Measurements from ENCODE around the gene PLAAT2. TPM values are rescaled to one million over a fixed set of nuclear protein-coding genes. Genes with fewer than 3 reads are reported as not detected.

The PLAAT2 gene
- total and polyA plus RNA-seq, 4 donors: 0.32 to 0.44 TPM; not detected in 2

DNA sequence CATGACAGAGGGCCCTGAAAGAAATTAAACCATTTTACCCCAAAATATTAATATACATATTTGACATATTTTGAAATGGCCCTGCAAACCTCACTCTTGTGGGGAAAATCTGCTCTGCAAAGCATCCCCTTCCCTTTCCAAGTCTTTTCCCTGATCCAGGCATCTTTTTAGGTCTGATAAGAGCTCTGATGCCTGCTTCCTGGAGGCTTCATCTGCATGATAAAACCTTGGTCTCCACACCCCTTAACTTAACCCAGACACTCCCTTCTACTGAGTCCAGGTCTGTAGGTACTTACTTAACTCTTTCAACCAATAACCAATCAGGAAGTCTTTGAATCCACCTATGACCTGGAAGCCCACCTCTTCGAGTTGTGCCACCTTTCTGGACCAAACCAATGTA lies 59.1 kb downstream of the PLAAT2 start:
- no peak for DNase-seq (ENCODE audit: low spot score)
- no peaks in the 10 kb centered on the region for H3K27me3 ChIP-seq (ENCODE audit: control insufficient read depth in 4 of 4, insufficient read depth in 4 of 4, low read length in 3 of 4)
- no peak overlapping the region for H3K9ac ChIP-seq (ENCODE audit: low read depth in 1 of 2, low read length in 2 of 2)
- TF ChIP-seq, protein P1, sequence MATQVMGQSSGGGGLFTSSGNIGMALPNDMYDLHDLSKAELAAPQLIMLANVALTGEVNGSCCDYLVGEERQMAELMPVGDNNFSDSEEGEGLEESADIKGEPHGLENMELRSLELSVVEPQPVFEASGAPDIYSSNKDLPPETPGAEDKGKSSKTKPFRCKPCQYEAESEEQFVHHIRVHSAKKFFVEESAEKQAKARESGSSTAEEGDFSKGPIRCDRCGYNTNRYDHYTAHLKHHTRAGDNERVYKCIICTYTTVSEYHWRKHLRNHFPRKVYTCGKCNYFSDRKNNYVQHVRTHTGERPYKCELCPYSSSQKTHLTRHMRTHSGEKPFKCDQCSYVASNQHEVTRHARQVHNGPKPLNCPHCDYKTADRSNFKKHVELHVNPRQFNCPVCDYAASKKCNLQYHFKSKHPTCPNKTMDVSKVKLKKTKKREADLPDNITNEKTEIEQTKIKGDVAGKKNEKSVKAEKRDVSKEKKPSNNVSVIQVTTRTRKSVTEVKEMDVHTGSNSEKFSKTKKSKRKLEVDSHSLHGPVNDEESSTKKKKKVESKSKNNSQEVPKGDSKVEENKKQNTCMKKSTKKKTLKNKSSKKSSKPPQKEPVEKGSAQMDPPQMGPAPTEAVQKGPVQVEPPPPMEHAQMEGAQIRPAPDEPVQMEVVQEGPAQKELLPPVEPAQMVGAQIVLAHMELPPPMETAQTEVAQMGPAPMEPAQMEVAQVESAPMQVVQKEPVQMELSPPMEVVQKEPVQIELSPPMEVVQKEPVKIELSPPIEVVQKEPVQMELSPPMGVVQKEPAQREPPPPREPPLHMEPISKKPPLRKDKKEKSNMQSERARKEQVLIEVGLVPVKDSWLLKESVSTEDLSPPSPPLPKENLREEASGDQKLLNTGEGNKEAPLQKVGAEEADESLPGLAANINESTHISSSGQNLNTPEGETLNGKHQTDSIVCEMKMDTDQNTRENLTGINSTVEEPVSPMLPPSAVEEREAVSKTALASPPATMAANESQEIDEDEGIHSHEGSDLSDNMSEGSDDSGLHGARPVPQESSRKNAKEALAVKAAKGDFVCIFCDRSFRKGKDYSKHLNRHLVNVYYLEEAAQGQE (IDR thresholded peaks at IDR 0.05): no peak
- H3K36me3 ChIP-seq (ENCODE audit: control insufficient read depth in 4 of 4, insufficient read depth in 3 of 4, low read depth in 1 of 4, low read length in 3 of 4): no peaks in the 10 kb centered on the region
- peaks cover 12 to 39% (median 29%) of the 10 kb centered on the region in 4 donors for H3K4me1 ChIP-seq (ENCODE audit: control insufficient read depth in 4 of 4, insufficient read depth in 4 of 4, low read length in 3 of 4)
- 94% methylated on average over 1 of the region's 1 CpG for WGBS
- peaks cover 0 to 4% (median 2%) of the 10 kb centered on the region in 4 donors for H3K9me3 ChIP-seq (ENCODE audit: control insufficient read depth in 4 of 4, low read length in 3 of 4)
- no peak overlapping the region for H3K4me3 ChIP-seq (ENCODE audit: low read depth in 1 of 3, low read length in 3 of 3)
- H3K27ac ChIP-seq (ENCODE audit: low read depth in 1 of 2, low read length in 2 of 2): no peak overlapping the region

DNA sequence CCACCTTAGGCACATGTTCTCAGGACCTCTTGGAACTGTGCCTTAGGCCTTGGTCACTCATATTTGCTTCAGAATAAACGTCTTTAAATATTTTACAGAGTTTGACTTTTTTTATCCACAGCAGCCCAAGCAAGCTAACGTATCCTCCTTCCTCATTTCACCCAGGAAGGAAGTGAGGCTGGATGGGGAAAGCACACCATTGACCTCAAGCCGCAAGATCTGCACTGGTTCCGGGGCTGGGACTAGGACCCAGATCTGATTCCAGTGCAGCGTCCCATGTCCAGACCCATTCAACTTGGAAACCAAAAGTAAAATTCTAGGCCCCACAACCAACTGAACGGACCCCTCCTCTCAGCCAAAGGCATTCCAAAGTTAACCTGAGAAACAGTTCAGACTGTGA lies 59.7 kb downstream of the PLAAT2 start:
- no peaks in the 10 kb centered on the region for H3K27me3 ChIP-seq (ENCODE audit: control insufficient read depth in 4 of 4, insufficient read depth in 4 of 4, low read length in 3 of 4)
- no peak overlapping the region for H3K9ac ChIP-seq (ENCODE audit: low read depth in 1 of 2, low read length in 2 of 2)
- DNase-seq (ENCODE audit: low spot score): no peak
- WGBS: 69% methylated on average over 6 of the region's 6 CpGs
- no peaks in the 10 kb centered on the region for H3K36me3 ChIP-seq (ENCODE audit: control insufficient read depth in 4 of 4, insufficient read depth in 3 of 4, low read depth in 1 of 4, low read length in 3 of 4)
- peaks cover 0 to 4% (median 2%) of the 10 kb centered on the region in 4 donors for H3K9me3 ChIP-seq (ENCODE audit: control insufficient read depth in 4 of 4, low read length in 3 of 4)
- peaks cover 12 to 39% (median 28%) of the 10 kb centered on the region in 4 donors for H3K4me1 ChIP-seq (ENCODE audit: control insufficient read depth in 4 of 4, insufficient read depth in 4 of 4, low read length in 3 of 4)
- H3K4me3 ChIP-seq (ENCODE audit: low read depth in 1 of 3, low read length in 3 of 3): no peak overlapping the region
- TF ChIP-seq FOXA2 (IDR thresholded peaks at IDR 0.05) (no peak), NR2F2 (IDR thresholded peaks at IDR 0.05) (no peak), HNF4G (IDR thresholded peaks at IDR 0.05) (no peak)
- TF ChIP-seq, protein P1 (IDR thresholded peaks at IDR 0.05): no peak
- TF ChIP-seq, protein P2, sequence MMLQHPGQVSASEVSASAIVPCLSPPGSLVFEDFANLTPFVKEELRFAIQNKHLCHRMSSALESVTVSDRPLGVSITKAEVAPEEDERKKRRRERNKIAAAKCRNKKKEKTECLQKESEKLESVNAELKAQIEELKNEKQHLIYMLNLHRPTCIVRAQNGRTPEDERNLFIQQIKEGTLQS (IDR thresholded peaks at IDR 0.05): no peak
- TF ChIP-seq, protein P3, sequence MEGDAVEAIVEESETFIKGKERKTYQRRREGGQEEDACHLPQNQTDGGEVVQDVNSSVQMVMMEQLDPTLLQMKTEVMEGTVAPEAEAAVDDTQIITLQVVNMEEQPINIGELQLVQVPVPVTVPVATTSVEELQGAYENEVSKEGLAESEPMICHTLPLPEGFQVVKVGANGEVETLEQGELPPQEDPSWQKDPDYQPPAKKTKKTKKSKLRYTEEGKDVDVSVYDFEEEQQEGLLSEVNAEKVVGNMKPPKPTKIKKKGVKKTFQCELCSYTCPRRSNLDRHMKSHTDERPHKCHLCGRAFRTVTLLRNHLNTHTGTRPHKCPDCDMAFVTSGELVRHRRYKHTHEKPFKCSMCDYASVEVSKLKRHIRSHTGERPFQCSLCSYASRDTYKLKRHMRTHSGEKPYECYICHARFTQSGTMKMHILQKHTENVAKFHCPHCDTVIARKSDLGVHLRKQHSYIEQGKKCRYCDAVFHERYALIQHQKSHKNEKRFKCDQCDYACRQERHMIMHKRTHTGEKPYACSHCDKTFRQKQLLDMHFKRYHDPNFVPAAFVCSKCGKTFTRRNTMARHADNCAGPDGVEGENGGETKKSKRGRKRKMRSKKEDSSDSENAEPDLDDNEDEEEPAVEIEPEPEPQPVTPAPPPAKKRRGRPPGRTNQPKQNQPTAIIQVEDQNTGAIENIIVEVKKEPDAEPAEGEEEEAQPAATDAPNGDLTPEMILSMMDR (IDR thresholded peaks at IDR 0.05; ENCODE audit: low read depth, low read length, missing input control): no peak
- no peak overlapping the region for H3K27ac ChIP-seq (ENCODE audit: low read depth in 1 of 2, low read length in 2 of 2)

Other genes with a start within 250 kb of the PLAAT2 start
- gene SLC22A9, start 193.6 kb downstream of the PLAAT2 start, total RNA-seq: 100 to 1,000 TPM in 1 of 2 donors, 10 to 100 TPM in 1; 25.8 to 138 TPM
- gene SLC22A9, start 193.6 kb downstream of the PLAAT2 start, polyA plus RNA-seq: 10 to 100 TPM in 1 of 2 donors, 1 to 10 TPM in 1; 10.0 to 12.0 TPM
- 1 to 10 TPM in 1 of 2 donors, not detected in 1; 1.4 TPM for gene PLAAT5, start 72.2 kb downstream of the PLAAT2 start, total RNA-seq
- gene PLAAT5, start 72.2 kb downstream of the PLAAT2 start, polyA plus RNA-seq: under 1 TPM in 1 of 2 donors, not detected in 1; 0.03 TPM
- under 1 TPM in 1 of 2 donors, not detected in 1; 0.98 TPM for gene LGALS12, start 57.3 kb downstream of the PLAAT2 start, total RNA-seq
- under 1 TPM in 1 of 2 donors, not detected in 1; 0.03 TPM for gene LGALS12, start 57.3 kb downstream of the PLAAT2 start, polyA plus RNA-seq
- gene PLAAT4, start 26.6 kb downstream of the PLAAT2 start, total RNA-seq: 10 to 100 TPM in 1 of 2 donors, 1 to 10 TPM in 1; 4.4 to 23.8 TPM
- 10 to 100 TPM; 65.9 to 86.4 TPM for gene PLAAT4, start 26.6 kb downstream of the PLAAT2 start, polyA plus RNA-seq
- 10 to 100 TPM; 13.4 to 18.9 TPM for gene PLAAT3, start 51.1 kb upstream of the PLAAT2 start, total RNA-seq
- 10 to 100 TPM; 89.6 to 90.1 TPM for gene PLAAT3, start 51.1 kb upstream of the PLAAT2 start, polyA plus RNA-seq
- 10 to 100 TPM; 24.5 to 33.6 TPM for gene ATL3, start 108.0 kb upstream of the PLAAT2 start, total RNA-seq
- 1 to 10 TPM; 5.9 to 7.9 TPM for gene ATL3, start 108.0 kb upstream of the PLAAT2 start, polyA plus RNA-seq
- gene RTN3, start 118.1 kb upstream of the PLAAT2 start, total RNA-seq: 10 to 100 TPM; 29.7 to 31.0 TPM
- 10 to 100 TPM; 31.9 to 49.3 TPM for gene RTN3, start 118.1 kb upstream of the PLAAT2 start, polyA plus RNA-seq
- gene ZFTA, start 205.4 kb upstream of the PLAAT2 start, total RNA-seq: 10 to 100 TPM in 1 of 2 donors, 1 to 10 TPM in 1; 8.4 to 12.1 TPM
- gene ZFTA, start 205.4 kb upstream of the PLAAT2 start, polyA plus RNA-seq: 1 to 10 TPM; 1.7 to 5.2 TPM